Immature natural killer cell (primary cell): ENCODE data around the gene TUBA4B. TPM values are rescaled to one million over a fixed set of nuclear protein-coding genes. Genes with fewer than 3 reads are reported as not detected.
A peak's percentile ranks its signal among the peaks of the same experiment; 100 is the strongest.
"Not testable (repeated sequence)": the region's sequence is repeated elsewhere in the genome, so short reads cannot be mapped to it uniquely, and the experiment has no call there.

Experiments used
- DNase-seq, 3 donors: peaks; one replicate each; pipeline ENCODE4 v3.0.0; 2022; ENCODE audit warnings: mixed read lengths in 1 of 3
- H3K27ac Mint-ChIP-seq, 6 donors: one replicate each; pipeline ENCODE4 v1.8.0; 2020; ENCODE audit warnings: mixed read lengths in 6 of 6, mild to moderate bottlenecking in 5 of 6, inconsistent platforms in 4 of 6, moderate library complexity in 3 of 6
- H3K27me3 Mint-ChIP-seq, 3 donors: one replicate each; pipeline ENCODE4 v1.8.0; 2020 to 2021; ENCODE audit warnings: low read depth in 3 of 3, mild to moderate bottlenecking in 3 of 3, mixed read lengths in 3 of 3, moderate library complexity in 3 of 3, inconsistent platforms in 1 of 3
- H3K36me3 Mint-ChIP-seq, 3 donors: one replicate each; pipeline ENCODE4 v1.8.0; 2020; ENCODE audit warnings: mixed read lengths in 3 of 3, inconsistent platforms in 2 of 3, mild to moderate bottlenecking in 2 of 3
- H3K4me1 Mint-ChIP-seq, 2 donors: one replicate each; pipeline ENCODE4 v1.8.0; 2020; ENCODE audit warnings: inconsistent platforms in 2 of 2, mild to moderate bottlenecking in 2 of 2, mixed read lengths in 2 of 2, moderate library complexity in 1 of 2
- H3K4me3 Mint-ChIP-seq, 5 donors: one replicate each; pipeline ENCODE4 v1.8.0; 2020; ENCODE audit warnings: mild to moderate bottlenecking in 5 of 5, mixed read lengths in 5 of 5, inconsistent platforms in 3 of 5, moderate library complexity in 3 of 5
- H3K9me3 Mint-ChIP-seq, 6 donors: one replicate each; pipeline ENCODE4 v1.8.0; 2020; ENCODE audit warnings: mild to moderate bottlenecking in 6 of 6, mixed read lengths in 6 of 6, inconsistent platforms in 4 of 6, moderate library complexity in 3 of 6
- polyA plus RNA-seq, 3 donors: library from polyadenylated mRNA; unstranded; fragments of 300-500 nt; fragmentation: Illumina TruSeq; gene quantifications; one replicate each; pipeline ENCODE4 v1.2.3, GENCODE V29; 2021

Gene TUBA4B
- polyA plus RNA-seq, 3 donors from 2014 or later: not detected

DNA sequence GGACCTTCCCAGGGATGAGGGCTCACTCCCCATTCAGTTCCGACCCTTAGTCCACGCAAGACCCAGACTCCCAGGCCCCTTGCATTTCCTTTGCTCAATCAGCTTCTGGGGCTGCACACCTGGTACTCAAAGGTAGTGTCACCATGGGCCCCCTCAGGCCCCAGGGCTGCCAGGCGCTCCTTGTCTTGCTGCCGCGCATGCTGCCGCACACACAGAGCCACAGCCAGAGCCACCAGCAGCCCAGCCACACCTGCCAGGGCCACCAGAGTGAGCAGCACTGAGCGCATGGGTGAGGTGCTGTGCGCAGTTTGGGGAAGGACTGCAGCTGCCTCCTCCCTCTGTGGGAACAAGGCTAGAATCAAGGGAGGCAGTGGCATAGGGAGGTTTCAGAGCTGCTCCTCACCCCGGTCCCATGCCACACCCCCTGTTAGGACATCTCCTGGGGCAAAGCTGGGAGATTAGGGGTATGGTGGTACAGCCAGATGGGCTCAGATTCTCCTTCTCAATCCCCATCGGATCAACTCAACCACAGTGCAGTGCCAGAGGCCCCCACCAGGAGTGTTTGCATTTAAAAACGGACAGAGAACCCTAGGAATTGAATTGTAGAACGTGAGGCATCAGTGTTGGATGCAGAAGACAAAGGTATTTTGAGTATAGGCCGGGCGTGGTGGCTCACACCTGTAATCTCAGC lies 44.9 kb downstream of the TUBA4B start:
- Mint-ChIP-seq H3K27ac (peak overlapping the region in 1 of 6 donors; percentile 50), H3K36me3 (no peaks in the 10 kb centered on the region), H3K4me1 (peaks cover 10 to 17% of the 10 kb centered on the region in 2 donors), H3K9me3 (peaks cover 0 to 2% (median 0%) of the 10 kb centered on the region in 6 donors), H3K27me3 (peaks cover 6 to 14% (median 12%) of the 10 kb centered on the region in 3 donors), H3K4me3 (no peak overlapping the region)
- DNase-seq: no peak

DNA sequence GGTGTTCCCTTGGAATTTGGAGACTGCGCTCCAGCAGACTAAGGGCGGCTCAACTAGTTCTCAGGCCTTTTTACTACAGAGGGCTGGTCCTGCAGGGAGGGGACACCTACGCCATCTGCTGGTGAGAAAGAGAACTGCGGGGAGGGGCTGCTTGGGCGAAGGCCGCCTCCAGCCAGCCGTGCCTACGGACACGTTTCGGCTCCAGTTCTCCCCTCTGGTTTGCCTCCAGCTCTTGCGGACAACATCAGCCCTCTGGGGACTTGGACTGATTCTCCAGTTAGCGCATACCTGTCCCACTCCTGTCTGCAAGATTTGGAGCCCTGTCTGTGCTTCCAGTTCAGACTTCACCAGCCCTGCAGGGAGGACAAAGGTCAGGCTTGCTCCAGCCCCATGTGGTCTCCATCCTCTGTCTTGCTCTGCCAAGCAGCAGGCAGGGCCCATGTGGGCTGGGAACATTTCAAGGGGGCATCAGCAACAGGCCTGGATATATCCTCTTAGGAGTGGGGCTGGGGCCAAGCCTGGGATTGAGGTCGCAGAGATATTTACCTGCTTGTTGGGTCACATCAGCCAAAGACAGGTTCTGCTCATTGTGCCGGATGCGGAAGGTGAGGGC lies 45.8 kb downstream of the TUBA4B start:
- Mint-ChIP-seq H3K9me3 (peaks cover 0 to 2% (median 0%) of the 10 kb centered on the region in 6 donors), H3K4me3 (no peak overlapping the region), H3K4me1 (peaks cover 10 to 17% of the 10 kb centered on the region in 2 donors), H3K36me3 (no peaks in the 10 kb centered on the region), H3K27me3 (peaks cover 6 to 14% (median 10%) of the 10 kb centered on the region in 3 donors), H3K27ac (peak overlapping the region in 2 of 6 donors; percentile 35 to 56)
- DNase-seq: peak; percentile 83 to 85 (median 84)

DNA sequence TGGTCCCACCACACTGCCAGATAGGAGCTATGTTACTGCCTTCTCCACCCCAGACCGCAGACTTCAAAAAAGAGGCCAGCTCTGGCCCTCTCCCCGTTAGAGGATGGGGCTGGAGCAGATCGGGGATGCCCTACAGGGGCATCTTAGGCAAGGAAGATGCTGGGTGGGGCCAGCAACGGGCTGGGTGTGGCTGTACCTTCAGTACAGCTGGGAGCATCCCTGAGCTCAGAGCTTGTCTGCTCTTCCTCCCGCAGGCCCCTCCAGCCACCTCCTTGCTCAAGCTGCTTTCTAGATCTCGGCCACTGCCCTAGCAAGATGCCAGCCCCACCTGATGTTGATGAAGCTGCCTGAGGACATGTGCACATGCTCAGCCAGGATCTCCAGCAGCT lies 46.3 kb downstream of the TUBA4B start:
- no peak overlapping the region for H3K27ac Mint-ChIP-seq
- H3K36me3 Mint-ChIP-seq: no peaks in the 10 kb centered on the region
- H3K4me1 Mint-ChIP-seq: peaks cover 5 to 12% of the 10 kb centered on the region in 2 donors
- H3K9me3 Mint-ChIP-seq: peaks cover 0 to 2% (median 0%) of the 10 kb centered on the region in 6 donors
- no peak overlapping the region for H3K4me3 Mint-ChIP-seq
- H3K27me3 Mint-ChIP-seq: peaks cover 6 to 13% (median 10%) of the 10 kb centered on the region in 3 donors
- DNase-seq: no peak

DNA sequence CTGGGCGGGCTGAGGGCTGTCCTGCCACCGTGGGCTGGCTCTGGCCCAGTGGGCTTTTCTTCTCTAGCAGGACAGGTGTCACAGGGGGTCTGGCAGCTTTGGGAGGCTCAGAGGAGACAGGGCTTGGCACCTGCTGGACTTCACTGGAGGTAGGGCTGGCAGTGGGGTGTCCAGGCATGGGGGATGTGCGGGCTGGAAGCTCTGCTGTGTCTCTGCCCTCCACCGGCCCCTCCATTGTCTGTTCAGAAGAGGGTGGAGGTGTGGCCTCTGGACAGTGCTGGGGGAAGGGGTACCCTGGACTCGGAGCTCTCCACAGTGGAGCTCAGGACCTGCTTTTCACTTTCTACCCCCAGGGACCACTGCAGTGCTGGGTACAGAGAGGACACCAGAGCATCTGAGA lies 47.0 kb downstream of the TUBA4B start:
- Mint-ChIP-seq H3K4me3 (no peak overlapping the region), H3K27ac (no peak overlapping the region), H3K9me3 (peaks cover 0 to 2% (median 0%) of the 10 kb centered on the region in 6 donors), H3K27me3 (peaks cover 6 to 16% (median 13%) of the 10 kb centered on the region in 3 donors), H3K4me1 (peaks cover 3 to 10% of the 10 kb centered on the region in 2 donors), H3K36me3 (no peaks in the 10 kb centered on the region)
- DNase-seq: no peak

DNA sequence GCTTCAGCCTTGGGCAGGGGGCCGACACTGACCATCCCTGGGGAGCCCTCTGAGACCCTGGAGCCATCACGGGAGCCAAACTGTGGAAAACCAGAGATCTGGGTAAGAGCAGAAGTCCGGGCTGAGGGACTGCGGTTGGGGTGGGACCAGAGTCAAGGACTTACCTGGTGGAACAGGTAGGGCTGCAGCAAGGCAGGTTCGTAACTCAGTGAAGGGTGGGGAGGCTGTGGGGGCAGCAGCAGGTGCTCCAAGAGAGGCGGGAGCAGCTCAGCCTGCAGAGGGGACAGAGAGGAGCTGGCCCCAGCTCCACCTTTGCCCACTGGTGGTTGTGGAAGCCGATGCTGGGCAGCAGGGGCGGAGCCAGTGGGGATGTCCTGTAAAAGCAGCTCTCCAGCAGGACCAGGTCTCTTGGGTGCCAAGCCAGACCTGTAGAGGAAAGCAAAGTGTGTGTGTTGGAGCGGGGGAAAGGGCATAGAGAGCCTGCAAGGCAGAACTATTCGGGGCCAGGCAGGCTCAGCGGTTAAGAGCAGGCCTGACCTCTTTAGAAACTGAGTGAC lies 49.4 kb downstream of the TUBA4B start:
- H3K36me3 Mint-ChIP-seq: no peaks in the 10 kb centered on the region
- no peak overlapping the region for H3K27ac Mint-ChIP-seq
- no peak for DNase-seq
- peaks cover 0 to 1% of the 10 kb centered on the region in 2 donors for H3K4me1 Mint-ChIP-seq
- H3K4me3 Mint-ChIP-seq: no peak overlapping the region
- H3K27me3 Mint-ChIP-seq: peaks cover 6 to 18% (median 13%) of the 10 kb centered on the region in 3 donors
- H3K9me3 Mint-ChIP-seq: peaks cover 0 to 2% (median 0%) of the 10 kb centered on the region in 6 donors

DNA sequence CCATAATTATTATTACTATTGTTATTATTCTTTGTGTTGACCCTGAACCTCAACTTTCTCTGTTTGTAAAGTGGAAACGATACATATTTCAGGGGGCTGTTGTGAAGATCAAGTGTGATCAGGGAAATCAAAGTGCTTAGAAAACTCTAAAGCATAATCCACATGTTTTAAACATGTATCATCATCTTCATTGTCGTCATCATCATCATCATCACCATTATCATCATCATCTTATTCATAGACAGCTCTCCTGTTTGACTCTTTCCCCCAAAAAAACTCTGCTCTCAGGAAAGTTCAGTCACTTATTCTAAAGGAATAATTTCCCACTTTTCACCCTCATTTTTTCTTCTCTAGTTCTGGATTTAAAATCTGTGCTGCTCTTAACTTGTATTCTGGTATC lies 51.2 kb downstream of the TUBA4B start:
- no peak overlapping the region for H3K27ac Mint-ChIP-seq
- H3K4me3 Mint-ChIP-seq: no peak overlapping the region
- H3K9me3 Mint-ChIP-seq: peaks cover 0 to 2% (median 0%) of the 10 kb centered on the region in 6 donors
- no peaks in the 10 kb centered on the region for H3K36me3 Mint-ChIP-seq
- DNase-seq: no peak
- H3K4me1 Mint-ChIP-seq: no peaks in the 10 kb centered on the region
- peaks cover 5 to 22% (median 19%) of the 10 kb centered on the region in 3 donors for H3K27me3 Mint-ChIP-seq

DNA sequence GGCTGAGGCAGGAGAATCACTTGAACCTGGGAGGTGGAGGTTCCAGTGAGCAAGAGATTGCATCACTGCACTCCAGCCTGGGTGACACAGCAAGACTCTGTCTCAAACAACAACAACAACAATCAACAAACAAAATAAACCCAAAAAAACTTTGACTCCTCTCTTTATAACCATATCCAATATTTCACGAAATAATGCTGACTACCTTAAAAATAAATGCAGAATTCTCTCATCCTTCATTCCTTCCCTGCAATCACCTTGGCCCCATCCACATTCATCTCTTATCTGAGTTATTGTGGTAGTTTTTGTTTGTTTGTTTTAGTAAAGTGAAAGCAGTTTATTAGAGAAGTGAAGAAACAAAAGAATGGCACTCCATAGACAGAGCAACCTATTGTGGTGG lies 53.0 kb downstream of the TUBA4B start:
- DNase-seq: no peak
- no peak overlapping the region for H3K27ac Mint-ChIP-seq
- H3K27me3 Mint-ChIP-seq: peaks cover 12 to 26% (median 23%) of the 10 kb centered on the region in 3 donors
- no peak overlapping the region for H3K4me3 Mint-ChIP-seq
- no peaks in the 10 kb centered on the region for H3K36me3 Mint-ChIP-seq
- no peaks in the 10 kb centered on the region for H3K4me1 Mint-ChIP-seq
- no peaks in the 10 kb centered on the region for H3K9me3 Mint-ChIP-seq

DNA sequence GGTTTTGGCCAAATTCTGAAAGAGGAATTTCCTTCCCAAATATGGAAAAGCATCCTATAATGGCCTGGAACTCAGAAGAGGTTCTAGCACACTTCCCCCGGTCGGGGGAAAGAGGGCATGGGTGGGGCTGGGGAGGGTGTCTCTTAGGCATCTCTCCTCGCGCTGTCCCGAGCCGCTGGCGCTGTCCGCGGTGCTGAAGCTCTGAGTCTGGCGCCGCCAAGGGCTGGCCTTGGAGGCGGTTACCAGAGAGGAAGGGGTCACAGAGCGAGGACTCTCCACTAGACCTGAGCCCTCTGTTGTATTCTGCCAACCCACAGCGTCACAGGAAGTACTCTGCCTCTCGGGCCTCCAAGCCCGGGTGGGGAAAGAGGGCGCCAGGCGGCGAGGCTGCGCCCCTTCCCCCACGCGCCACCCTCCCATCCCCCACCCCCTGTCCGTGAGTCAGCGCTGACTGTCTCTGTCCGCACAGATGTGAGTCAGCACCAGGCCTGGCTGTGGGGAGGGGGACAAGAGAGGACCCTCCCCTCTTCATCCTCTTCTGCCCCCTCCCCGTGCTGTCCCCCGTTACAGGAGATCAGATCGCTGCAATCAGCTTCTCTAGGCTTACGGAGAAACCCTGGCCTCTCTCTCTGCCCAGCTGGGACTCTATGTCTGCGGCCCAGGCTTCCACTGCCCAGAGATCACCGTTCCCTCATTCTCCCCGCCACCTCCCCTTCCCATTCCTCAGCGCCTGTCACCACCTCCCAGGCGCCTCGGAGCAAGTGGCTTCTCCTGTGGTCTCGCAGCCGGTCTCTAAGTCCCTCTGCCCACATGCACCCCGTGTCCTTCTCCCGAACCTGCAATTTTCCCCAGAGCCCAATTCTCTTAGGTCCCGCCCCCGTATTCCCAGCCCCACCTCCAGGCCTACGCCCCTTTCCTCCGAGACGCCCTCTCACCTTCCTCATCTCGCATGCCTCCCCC lies 55.4 kb downstream of the TUBA4B start:
- no peaks in the 10 kb centered on the region for H3K4me1 Mint-ChIP-seq
- H3K9me3 Mint-ChIP-seq: no peaks in the 10 kb centered on the region
- H3K4me3 Mint-ChIP-seq: no peak overlapping the region
- H3K36me3 Mint-ChIP-seq: no peaks in the 10 kb centered on the region
- H3K27ac Mint-ChIP-seq: no peak overlapping the region
- DNase-seq: peak; percentile 47 to 58 (median 54)
- H3K27me3 Mint-ChIP-seq: peaks cover 14 to 32% (median 25%) of the 10 kb centered on the region in 3 donors

DNA sequence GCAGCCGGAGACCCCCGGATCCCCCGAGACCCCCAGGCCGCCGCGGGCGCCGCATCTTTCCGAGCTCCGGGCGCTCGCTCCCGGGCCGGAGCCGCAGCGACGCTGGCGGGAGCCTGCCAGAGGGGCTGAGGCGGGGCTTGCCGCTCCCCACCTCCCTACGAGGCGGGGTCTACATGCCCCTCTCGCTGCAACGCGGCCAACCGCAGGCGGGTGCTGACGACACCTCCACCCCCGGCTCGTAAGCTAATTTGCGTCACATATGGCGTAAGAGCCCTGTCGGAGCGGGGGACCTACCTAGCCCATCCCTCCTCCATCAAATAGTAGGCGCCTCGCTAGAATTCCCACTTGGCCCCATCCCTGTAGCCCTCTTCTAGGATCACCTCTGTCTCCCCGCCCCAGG lies 56.2 kb downstream of the TUBA4B start, which contains the start of gene PTPRN:
Gene PTPRN, minus strand, starts transcription at position 124 of the 400 bp plus-strand sequence. Its CDS starts 69 bp downstream, at position 55.
- Mint-ChIP-seq H3K4me3 (no peak within 1 kb of the TSS), H3K36me3 (no peaks in the 10 kb centered on the region), H3K27me3 (peaks cover 17 to 32% (median 24%) of the 10 kb centered on the region in 3 donors), H3K9me3 (no peaks in the 10 kb centered on the region), H3K4me1 (no peaks in the 10 kb centered on the region), H3K27ac (no peak within 1 kb of the TSS)
- no peak for DNase-seq

DNA sequence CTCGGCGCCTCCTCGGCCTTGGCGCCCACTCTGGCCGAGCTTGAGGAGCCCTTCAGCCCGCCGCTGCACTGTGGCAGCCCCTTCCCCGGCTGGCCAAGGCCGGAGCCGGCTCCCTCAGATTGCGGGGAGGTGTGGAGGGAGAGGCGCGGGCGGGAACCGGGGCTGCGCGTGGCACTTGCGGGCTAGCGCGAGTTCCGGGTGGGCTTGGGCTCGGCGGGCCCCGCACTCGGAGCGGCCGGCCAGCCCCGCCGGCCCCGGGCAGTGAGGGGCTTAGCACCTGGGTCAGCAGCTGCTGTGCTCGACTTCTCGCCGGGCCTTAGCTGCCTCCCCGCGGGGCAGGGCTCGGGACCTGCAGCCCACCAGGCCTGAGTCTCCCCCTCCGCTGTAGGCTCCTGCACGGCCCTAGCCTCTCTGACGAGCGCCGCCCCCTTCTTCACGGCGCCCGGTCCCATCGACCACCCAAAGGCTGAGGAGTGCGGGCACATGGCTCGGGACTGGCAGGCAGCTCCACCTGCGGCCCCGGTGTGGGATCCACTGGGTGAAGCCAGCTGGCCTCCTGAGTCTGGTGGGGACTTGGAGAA lies 59.7 kb downstream of the TUBA4B start:
- not testable (repeated sequence) for H3K27ac Mint-ChIP-seq, DNase-seq, H3K9me3 Mint-ChIP-seq, H3K36me3 Mint-ChIP-seq, H3K4me1 Mint-ChIP-seq, H3K4me3 Mint-ChIP-seq
- peaks cover 15 to 30% (median 19%) of the 10 kb centered on the region in 3 donors for H3K27me3 Mint-ChIP-seq

DNA sequence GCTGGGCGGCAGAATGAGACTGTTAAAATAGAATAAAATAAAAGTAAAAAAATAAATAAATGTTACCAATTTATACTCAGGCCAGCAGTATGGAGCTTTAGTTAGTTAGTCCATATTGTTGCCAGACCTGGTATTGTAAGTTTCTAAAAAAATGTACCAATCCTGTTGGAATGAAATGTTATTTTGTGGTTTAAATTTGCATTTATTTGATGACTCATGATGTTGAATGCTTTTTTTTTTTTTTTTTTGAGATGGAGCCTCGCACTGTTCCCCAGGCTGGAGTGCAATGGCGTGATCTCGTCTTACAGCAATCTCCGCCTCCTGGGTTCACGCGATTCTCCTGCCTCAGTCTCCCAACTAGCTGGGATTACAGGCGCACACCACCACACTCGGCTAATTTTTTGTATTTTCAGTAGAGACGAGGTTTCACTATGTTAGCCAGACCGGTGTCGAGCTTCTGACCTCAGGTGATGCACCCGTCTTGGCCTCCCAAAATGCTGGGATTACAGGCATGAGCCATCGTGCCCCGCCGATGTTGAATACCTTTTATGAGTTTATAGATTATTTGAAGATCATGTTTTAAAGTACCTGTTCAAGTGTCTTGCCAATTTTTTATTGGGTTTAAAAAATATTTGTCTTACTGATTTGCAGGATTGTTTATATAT lies 61.9 kb downstream of the TUBA4B start:
- Mint-ChIP-seq H3K4me3 (no peak overlapping the region), H3K36me3 (no peaks in the 10 kb centered on the region), H3K9me3 (no peaks in the 10 kb centered on the region), H3K4me1 (no peaks in the 10 kb centered on the region), H3K27me3 (peaks cover 11 to 27% (median 12%) of the 10 kb centered on the region in 3 donors), H3K27ac (no peak overlapping the region)
- no peak for DNase-seq
